ENCODE measurements around the gene MOB3B. TPM values are rescaled to one million over a fixed set of nuclear protein-coding genes. Genes with fewer than 3 reads are reported as not detected.

The MOB3B gene
- total RNA-seq, 2 experiments from 2014 or later = 0.25 to 0.30 TPM

DNA sequence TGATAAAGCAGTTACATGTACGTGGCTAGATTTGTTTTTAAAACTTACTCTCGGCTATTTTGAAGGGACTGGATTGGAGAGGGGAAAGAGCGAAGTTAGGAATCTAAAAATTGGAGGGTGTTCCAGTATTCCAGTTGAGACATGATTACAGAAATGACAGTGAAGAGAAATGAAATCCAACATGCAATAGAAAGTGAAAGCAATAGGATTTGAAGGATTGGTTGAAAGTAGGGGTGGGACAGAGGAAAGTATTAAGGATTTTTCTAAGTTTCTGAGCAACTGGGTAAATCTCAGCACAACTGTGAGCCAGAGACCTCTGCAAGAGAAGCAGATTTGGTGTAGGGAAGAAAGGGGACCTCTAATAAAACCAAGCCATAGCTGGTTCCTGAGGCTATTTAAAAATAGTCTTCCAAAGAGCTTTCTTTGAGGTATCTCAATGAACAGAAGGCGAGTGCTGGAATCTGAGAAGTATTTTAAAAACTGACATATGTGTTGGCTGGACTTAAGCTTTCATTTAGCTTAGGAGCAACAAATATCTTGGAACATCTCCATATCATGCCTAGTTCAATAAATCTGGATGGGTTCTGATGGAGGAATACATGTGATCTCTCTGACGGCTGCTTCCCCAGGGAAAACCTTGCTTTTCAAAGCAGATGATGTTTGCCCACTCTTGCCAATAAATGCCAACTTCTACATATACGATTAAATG is 115.9 kb downstream of the MOB3B start:
- ChIA-PET POLR2A (no interaction called here), CTCF (no interaction called here)
- intact Hi-C loops (cut with DNase I, micrococcal nuclease) = no loop called here
- H3K4me1 Mint-ChIP-seq (ENCODE audit: low read depth) = no peaks in the 10 kb centered on the region
- H3K27ac Mint-ChIP-seq = no peak overlapping the region
- Histone ChIP-seq H3K4me1 (ENCODE audit: insufficient read depth, low read length) (no peaks in the 10 kb centered on the region), H3K9me3 (ENCODE audit: control insufficient read depth in 1 of 2, insufficient read depth in 1 of 2, low read length in 2 of 2) (no peaks in the 10 kb centered on the region), H3K27me3 (ENCODE audit: control insufficient read depth in 1 of 2, insufficient read depth in 2 of 2, low read length in 2 of 2) (no peaks in the 10 kb centered on the region), H3K36me3 (ENCODE audit: insufficient read depth, low read length) (no peaks in the 10 kb centered on the region), H3K4me3 (ENCODE audit: low read length) (no peak overlapping the region), H3K27ac (ENCODE audit: low read depth in 1 of 2, low read length in 2 of 2) (no peak overlapping the region)
- no peak overlapping the region for H3K4me3 Mint-ChIP-seq
- H3K36me3 Mint-ChIP-seq (ENCODE audit: low read depth) = no peaks in the 10 kb centered on the region
- no peak for DNase-seq
- H3K9me3 Mint-ChIP-seq = no peaks in the 10 kb centered on the region
- no peak for TF ChIP-seq CTCF (IDR thresholded peaks at IDR 0.05)
- H3K27me3 Mint-ChIP-seq = no peaks in the 10 kb centered on the region
- ATAC-seq (ENCODE audit: poor library complexity) = no peak

- no peaks in the 10 kb centered on the region for H3K36me3 Mint-ChIP-seq (ENCODE audit: low read depth)
- no peaks in the 10 kb centered on the region for H3K27me3 Mint-ChIP-seq
- TF ChIP-seq CTCF (IDR thresholded peaks at IDR 0.05) = no peak
- no peak overlapping the region for H3K4me3 Mint-ChIP-seq
- Histone ChIP-seq H3K4me1 (ENCODE audit: insufficient read depth, low read length) (no peaks in the 10 kb centered on the region), H3K4me3 (ENCODE audit: low read length) (no peak overlapping the region), H3K9me3 (ENCODE audit: control insufficient read depth in 1 of 2, insufficient read depth in 1 of 2, low read length in 2 of 2) (no peaks in the 10 kb centered on the region), H3K36me3 (ENCODE audit: insufficient read depth, low read length) (no peaks in the 10 kb centered on the region), H3K27ac (ENCODE audit: low read depth in 1 of 2, low read length in 2 of 2) (no peak overlapping the region), H3K27me3 (ENCODE audit: control insufficient read depth in 1 of 2, insufficient read depth in 2 of 2, low read length in 2 of 2) (no peaks in the 10 kb centered on the region)
- ChIA-PET CTCF (no interaction called here), POLR2A (no interaction called here)
- intact Hi-C loops (cut with DNase I, micrococcal nuclease) = no loop called here
- H3K4me1 Mint-ChIP-seq (ENCODE audit: low read depth) = no peaks in the 10 kb centered on the region
- H3K27ac Mint-ChIP-seq = no peak overlapping the region
- ATAC-seq (ENCODE audit: poor library complexity) (no peak), DNase-seq (no peak)
- H3K9me3 Mint-ChIP-seq = no peaks in the 10 kb centered on the region
These were observed 116.7 kb downstream of the MOB3B start for GRCh38 chr9:27412963-27413362.

- Mint-ChIP-seq H3K4me1 (ENCODE audit: low read depth) (no peaks in the 10 kb centered on the region), H3K4me3 (no peak overlapping the region), H3K27ac (no peak overlapping the region), H3K27me3 (no peaks in the 10 kb centered on the region), H3K36me3 (ENCODE audit: low read depth) (no peaks in the 10 kb centered on the region), H3K9me3 (no peaks in the 10 kb centered on the region)
- H3K27ac ChIP-seq (ENCODE audit: low read depth in 1 of 2, low read length in 2 of 2) = no peak overlapping the region
- intact Hi-C loops (cut with DNase I, micrococcal nuclease) = no loop called here
- no peak for TF ChIP-seq CTCF (IDR thresholded peaks at IDR 0.05)
- H3K9me3 ChIP-seq (ENCODE audit: control insufficient read depth in 1 of 2, insufficient read depth in 1 of 2, low read length in 2 of 2) = no peaks in the 10 kb centered on the region
- H3K4me3 ChIP-seq (ENCODE audit: low read length) = no peak overlapping the region
- H3K27me3 ChIP-seq (ENCODE audit: control insufficient read depth in 1 of 2, insufficient read depth in 2 of 2, low read length in 2 of 2) = no peaks in the 10 kb centered on the region
- ATAC-seq (ENCODE audit: poor library complexity) (no peak), DNase-seq (no peak)
- no peaks in the 10 kb centered on the region for H3K4me1 ChIP-seq (ENCODE audit: insufficient read depth, low read length)
- no peaks in the 10 kb centered on the region for H3K36me3 ChIP-seq (ENCODE audit: insufficient read depth, low read length)
- ChIA-PET POLR2A (interaction anchor here (0.7 kb wide), 1 partner anchor 52 kb away, joined by 3 read pairs; no protein-coding TSS in a partner anchor), CTCF (no interaction called here)
These were observed 117.5 kb downstream of the MOB3B start for GRCh38 chr9:27412081-27412480.
